K562 (cell line): ENCODE measurements around the gene ALG14. TPM values are rescaled to one million over a fixed set of nuclear protein-coding genes. Genes with fewer than 3 reads are reported as not detected.

ENCODE experiments used
- ATAC-seq: fragments of 200-7000 bp; cut with Tn5 transposase; 3 replicates; pipeline ENCODE4 v1.9.1; 2020; ENCODE audit warnings: moderate library complexity
- BruUV-seq: library from RNA; stranded (reverse); fragments of 400-500 nt; replicated peaks from 2 replicates; lab custom pipeline; 2021; lab: Mats Ljungman, UMichigan
- CTCF ChIA-PET: fragments of 300-600 bp; formaldehyde crosslinking; extraction: SDS; loops from one replicate; lab custom pipeline; 2021; ENCODE audit warnings: low intra/inter-chr PET ratio; lab: Yijun Ruan, JAX
- POLR2A ChIA-PET: fragments of 300-600, 350-650 bp; sonication (Branson Sonifier 250); formaldehyde crosslinking; extraction: SDS; loops from one replicate; lab custom pipeline; 2021; ENCODE audit warnings: antibody characterized with exemption, inconsistent platforms; lab: Yijun Ruan, JAX
- DNase-seq, 4 experiments: peaks; one replicate each; pipeline versions ENCODE4 v3.0.0 to v3.0.0-alpha.2; 2011 to 2018; ENCODE audit warnings: low spot score in 3 of 4, mixed read lengths in 3 of 4; ENCODE audit errors: extremely low read depth in 1 of 4
- FAIRE-seq: peaks from 2 replicates; lab custom pipeline; 2011; peaks lifted over from hg19 to GRCh38; lab: Jason Lieb, UNC
- H2AFZ ChIP-seq: 2 replicates; pipeline ENCODE4 v1.6.0; 2011; ENCODE audit warnings: low read depth, low read length, control low read depth, inconsistent platforms
- H3K27ac ChIP-seq: fragments of 200-600 bp; 3 replicates; pipeline ENCODE4 v1.8.0; 2011; ENCODE audit warnings: low read depth, mild to moderate bottlenecking, control low read depth, inconsistent platforms, low read length, moderate library complexity, mixed read lengths; ENCODE audit errors: extremely low read depth
- H3K27me3 ChIP-seq, 2 experiments: fragments of 300-600 bp in 1 of 2; 2 replicates in 1 of 2; 3 replicates in 1 of 2; pipeline versions ENCODE4 v1.6.0 to v1.8.0; 2011; ENCODE audit warnings: inconsistent platforms in 2 of 2, low read length in 2 of 2, mild to moderate bottlenecking in 1 of 2, mixed read lengths in 1 of 2, moderate library complexity in 1 of 2; ENCODE audit not compliant: control insufficient read depth in 2 of 2, insufficient read depth in 2 of 2
- H3K36me3 ChIP-seq: fragments of 300-600 bp; 3 replicates; pipeline ENCODE4 v1.8.0; 2011; ENCODE audit warnings: mild to moderate bottlenecking, low read length, inconsistent platforms; ENCODE audit not compliant: control insufficient read depth, insufficient read depth
- H3K4me1 ChIP-seq, 2 experiments: fragments of 200-600 bp in 1 of 2; replicated peaks in 1 of 2; 2 replicates in 1 of 2; 3 replicates in 1 of 2; pipeline versions ENCODE4 v1.5.1 to v1.8.0; 2011; ENCODE audit warnings: inconsistent platforms in 2 of 2, low read length in 2 of 2, mild to moderate bottlenecking in 1 of 2, mixed read lengths in 1 of 2, moderate library complexity in 1 of 2; ENCODE audit not compliant: control insufficient read depth in 2 of 2, insufficient read depth in 2 of 2
- H3K4me2 ChIP-seq: 2 replicates; pipeline ENCODE4 v1.6.1; 2011; ENCODE audit warnings: low read length, control low read depth, inconsistent platforms, mixed read lengths; ENCODE audit not compliant: insufficient read depth
- H3K4me3 ChIP-seq: fragments of 200-600 bp; sonication (generic), shearing (Covaris generic); 2 replicates; pipeline ENCODE4 v1.5.1; 2016; ENCODE audit warnings: control low read depth, inconsistent platforms
- H3K79me2 ChIP-seq: fragments of 200-600 bp; 3 replicates; pipeline ENCODE4 v1.8.0; 2011; ENCODE audit warnings: low read length, inconsistent platforms; ENCODE audit not compliant: control insufficient read depth, insufficient read depth
- H3K9ac ChIP-seq, 2 experiments: 2 replicates each; pipeline versions ENCODE4 v1.6.0 to v1.6.1; 2011; ENCODE audit warnings: low read depth in 2 of 2, low read length in 2 of 2, control low read depth in 1 of 2, inconsistent platforms in 1 of 2, mild to moderate bottlenecking in 1 of 2, mixed read lengths in 1 of 2; ENCODE audit not compliant: insufficient read depth in 1 of 2
- H3K9me1 ChIP-seq: one replicate; pipeline ENCODE4 v1.6.0; 2011; ENCODE audit warnings: inconsistent platforms, mild to moderate bottlenecking, low read length, moderate library complexity; ENCODE audit not compliant: control insufficient read depth, insufficient read depth
- H3K9me3 ChIP-seq: replicated peaks from 2 replicates; pipeline ENCODE4 v1.5.1; 2011; ENCODE audit warnings: low read depth, low read length, inconsistent platforms; ENCODE audit not compliant: control insufficient read depth, insufficient read depth
- H4K20me1 ChIP-seq: replicated peaks from 2 replicates; pipeline ENCODE4 v1.6.1; 2011; ENCODE audit warnings: low read length, inconsistent platforms, mixed read lengths; ENCODE audit not compliant: control insufficient read depth, insufficient read depth
- CXXC5 ChIP-seq: fragments of 250-450 bp; sonication (Bioruptor Pico); IDR thresholded peaks from 2 replicates; pipeline ENCODE4 v1.8.0; 2022; ENCODE audit warnings: inconsistent platforms, mild to moderate bottlenecking, moderate library complexity
- DIDO1 ChIP-seq: fragments of 450-650 bp; IDR thresholded peaks from 2 replicates; pipeline ENCODE4 v1.6.1; 2016; ENCODE audit warnings: low read depth, missing biosample characterization, missing genetic modification characterization
- GABPB2 ChIP-seq: fragments of 250-450 bp; sonication (Bioruptor Pico); conservative IDR thresholded peaks from 2 replicates; pipeline ENCODE4 v1.5.1; 2021; ENCODE audit warnings: mild to moderate bottlenecking
- HNRNPH1 ChIP-seq: fragments of 200-400 bp; formaldehyde crosslinking; optimal IDR thresholded peaks from 2 replicates; pipeline ENCODE3; 2017; ENCODE audit warnings: low read depth, mild to moderate bottlenecking, low read length, moderate library complexity
- MTA3 ChIP-seq: fragments of 450-650 bp; formaldehyde crosslinking; IDR thresholded peaks from 2 replicates; pipeline ENCODE4 v1.6.1; 2017; ENCODE audit warnings: mild to moderate bottlenecking, borderline replicate concordance
- NCOA6 ChIP-seq: fragments of 450-650 bp; IDR thresholded peaks from 2 replicates; pipeline ENCODE4 v1.6.1; 2017; ENCODE audit warnings: mild to moderate bottlenecking
- POLR3A ChIP-seq: IDR thresholded peaks from 2 replicates; pipeline ENCODE4 v1.6.1; 2011; ENCODE audit warnings: borderline replicate concordance, mild to moderate bottlenecking, moderate library complexity; ENCODE audit not compliant: insufficient read length, insufficient read depth; ENCODE audit errors: extremely low read depth
- SAFB ChIP-seq: fragments of 200-400 bp; formaldehyde crosslinking; IDR thresholded peaks from 2 replicates; pipeline ENCODE4 v1.6.1; 2017; ENCODE audit warnings: low read depth, low read length, borderline replicate concordance
- TCF3 ChIP-seq: sonication (generic); formaldehyde crosslinking; IDR thresholded peaks from 2 replicates; pipeline ENCODE4 v1.4.0; 2020; ENCODE audit warnings: mild to moderate bottlenecking, missing genetic modification reagents
- TRIM28 ChIP-seq: fragments of 450-650 bp; IDR thresholded peaks from 2 replicates; pipeline ENCODE4 v1.6.1; 2017
- ZC3H4 ChIP-seq: sonication (generic); formaldehyde crosslinking; IDR thresholded peaks from 2 replicates; pipeline ENCODE4 v1.9.0; 2021; ENCODE audit warnings: missing genetic modification reagents, borderline replicate concordance
- ZNF696 ChIP-seq: fragments of 250-450 bp; sonication (Bioruptor Pico); conservative IDR thresholded peaks from 2 replicates; pipeline ENCODE4 v1.4.0; 2020; ENCODE audit warnings: mild to moderate bottlenecking, moderate library complexity
- ZZZ3 ChIP-seq: fragments of 450-650 bp; IDR thresholded peaks from 2 replicates; pipeline ENCODE4 v1.6.1; 2016; ENCODE audit warnings: antibody characterized with exemption, mild to moderate bottlenecking, moderate library complexity
- WGBS: fragments of 100-300 bp; shearing (Covaris generic); methylation state at CpG from one replicate; pipeline ENCODE4 v1.1.6; 2016; ENCODE audit warnings: low coverage, mixed read lengths; ENCODE audit not compliant: insufficient coverage; ENCODE audit errors: missing lambda C conversion rate; 5-methylcytosine and 5-hydroxymethylcytosine counted together
- in situ Hi-C: fragments of 300-500 bp; cut with MboI; formaldehyde crosslinking; loops from 4 replicates; pipeline ENCODE4 v1.15.0; 2018; ENCODE audit warnings: inconsistent platforms, mixed read lengths
- intact Hi-C: fragments of 100-400 bp; cut with micrococcal nuclease; formaldehyde crosslinking; loops from 2 replicates; pipeline ENCODE4 v1.14.2; 2022
- polyA plus RNA-seq, 8 experiments: library from polyadenylated mRNA; depleted of rRNA in 4 of 8; stranded (reverse) in 5 of 8; unstranded in 3 of 8; fragments of >200 nt; fragmentation: Nextera tagmentation in 2 of 8; fragmentation: Illumina TruSeq in 1 of 8; extraction: Ambion mirVana in 2 of 8; extraction: Trizol in 1 of 8; gene quantifications; 2 replicates each; pipeline versions ENCODE4 v1.2.1 to v1.2.3, GENCODE V29; 2011 to 2014; ENCODE audit warnings: inconsistent platforms in 1 of 8, missing spikeins in 1 of 8
- total RNA-seq, 7 experiments: library from RNA; depleted of rRNA in 6 of 7; stranded (reverse); fragments of >200 nt in 6 of 7; fragmentation: Illumina TruSeq in 2 of 7; extraction: Trizol in 2 of 7; gene quantifications; 2 replicates each; pipeline versions ENCODE4 v1.2.1 to v1.2.3, GENCODE V29; 2011 to 2021; ENCODE audit warnings: low replicate concordance in 1 of 7
- TF ChIP-seq, protein P1 (sequence below), 2 experiments: fragments of 200-800 bp in 1 of 2; sonication (Bioruptor generic) in 1 of 2; sonication (generic) in 1 of 2; formaldehyde crosslinking in 1 of 2; IDR thresholded peaks in 1 of 2; conservative IDR thresholded peaks in 1 of 2; 2 replicates each; pipeline versions ENCODE4 v1.5.0 to v1.6.1; 2016 to 2020; ENCODE audit warnings: missing compliant biosample characterization in 1 of 2, missing genetic modification characterization in 1 of 2, missing genetic modification reagents in 1 of 2
- TF ChIP-seq, protein P2 (sequence below): fragments of 250-450 bp; sonication (Bioruptor Pico); IDR thresholded peaks from 2 replicates; pipeline ENCODE4 v1.9.0; 2021; ENCODE audit warnings: mild to moderate bottlenecking

The ALG14 gene
- total and polyA plus RNA-seq, 9 of the 15 experiments (the other 6 are each of a cell fraction or from before 2014, with no cell fraction given), result 2.8 to 16.2 (median 4.9) TPM

DNA sequence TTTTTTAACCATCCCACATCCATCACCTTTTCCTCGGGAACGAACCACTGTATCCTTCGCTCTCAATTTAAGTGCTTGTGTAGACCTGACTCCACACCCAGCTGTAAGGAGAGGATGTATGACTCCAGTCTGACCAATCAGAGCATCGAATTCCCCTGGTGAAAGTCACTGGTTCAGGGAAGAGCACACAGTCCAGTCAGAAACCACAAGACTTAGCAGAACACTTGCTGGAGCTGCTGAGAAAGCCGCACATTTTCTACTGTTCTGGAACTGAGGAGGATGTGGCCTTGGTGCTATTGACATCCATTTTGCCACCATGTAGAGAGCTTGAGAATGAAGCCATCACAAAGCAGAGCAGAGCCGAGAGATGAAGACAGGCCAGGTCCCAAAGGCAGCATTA, 86.0 kb downstream of the ALG14 start (continued):
- TF ChIP-seq, protein P1, sequence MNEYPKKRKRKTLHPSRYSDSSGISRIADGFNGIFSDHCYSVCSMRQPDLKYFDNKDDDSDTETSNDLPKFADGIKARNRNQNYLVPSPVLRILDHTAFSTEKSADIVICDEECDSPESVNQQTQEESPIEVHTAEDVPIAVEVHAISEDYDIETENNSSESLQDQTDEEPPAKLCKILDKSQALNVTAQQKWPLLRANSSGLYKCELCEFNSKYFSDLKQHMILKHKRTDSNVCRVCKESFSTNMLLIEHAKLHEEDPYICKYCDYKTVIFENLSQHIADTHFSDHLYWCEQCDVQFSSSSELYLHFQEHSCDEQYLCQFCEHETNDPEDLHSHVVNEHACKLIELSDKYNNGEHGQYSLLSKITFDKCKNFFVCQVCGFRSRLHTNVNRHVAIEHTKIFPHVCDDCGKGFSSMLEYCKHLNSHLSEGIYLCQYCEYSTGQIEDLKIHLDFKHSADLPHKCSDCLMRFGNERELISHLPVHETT (CRISPR knock-in tag; conservative IDR thresholded peaks at IDR 0.05 in 1 of 2, IDR thresholded peaks at IDR 0.05 in 1 of 2), result no peak
- TF ChIP-seq, protein P2, sequence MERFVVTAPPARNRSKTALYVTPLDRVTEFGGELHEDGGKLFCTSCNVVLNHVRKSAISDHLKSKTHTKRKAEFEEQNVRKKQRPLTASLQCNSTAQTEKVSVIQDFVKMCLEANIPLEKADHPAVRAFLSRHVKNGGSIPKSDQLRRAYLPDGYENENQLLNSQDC, result no peak
- TF ChIP-seq HNRNPH1, result no peak
- no peak for TF ChIP-seq POLR3A
- no peak for TF ChIP-seq NCOA6
- TF ChIP-seq MTA3, result no peak
- no peak for TF ChIP-seq SAFB

DNA sequence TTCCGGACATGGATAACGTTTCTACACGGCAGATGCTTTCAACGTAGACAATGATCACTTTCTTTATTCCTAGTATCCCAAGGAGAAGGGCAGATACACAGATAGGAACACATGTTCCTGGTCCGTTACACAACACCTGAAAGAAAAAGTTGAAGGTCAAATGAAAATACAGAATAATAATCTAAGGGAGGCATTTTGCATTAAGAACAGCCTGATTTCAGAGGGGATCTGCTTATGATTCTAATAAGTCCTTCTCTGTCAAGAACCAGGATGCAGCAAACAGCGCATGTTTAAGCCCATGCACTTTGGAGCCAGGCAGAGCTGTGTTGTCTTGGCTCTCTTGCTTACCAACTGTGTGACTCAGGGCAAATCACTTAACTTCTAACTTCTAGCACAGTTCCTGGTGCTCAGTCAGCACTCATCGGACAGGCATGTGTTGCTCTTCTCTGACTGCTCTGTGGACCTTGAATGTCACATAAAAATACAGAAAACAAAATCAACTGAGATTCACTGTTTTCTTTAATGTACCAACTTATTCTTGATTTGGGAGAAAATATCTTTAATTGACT, 89.5 kb downstream of the ALG14 start:
- DNase-seq (no peak), FAIRE-seq (no peak), ATAC-seq (no peak)
- ChIA-PET POLR2A (no interaction called here), CTCF (no interaction called here)
- Histone ChIP-seq H3K9me1 (no peaks in the 10 kb centered on the region), H3K79me2 (no peaks in the 10 kb centered on the region), H3K4me1 (no peaks in the 10 kb centered on the region), H3K4me2 (no peak overlapping the region), H2AFZ (no peak overlapping the region), H3K9ac (no peak overlapping the region), H3K27me3 (peaks cover 0 to 6% of the 10 kb centered on the region in 2 experiments; a peak in 1 of 5 replicates), H3K36me3 (no peaks in the 10 kb centered on the region), H3K9me3 (no peaks in the 10 kb centered on the region), H3K4me3 (no peak overlapping the region), H4K20me1 (no peaks in the 10 kb centered on the region; the same call in 1 of the 2 replicates), H3K27ac (no peak overlapping the region)
- WGBS, result 42% methylated on average over 7 of the region's 7 CpGs
- no TSS peak for BruUV-seq
- no peak for TF ChIP-seq ZC3H4 (CRISPR knock-in tag)
- TF ChIP-seq TCF3 (CRISPR knock-in tag), result no peak
- TF ChIP-seq CXXC5, result no peak
- no peak for TF ChIP-seq ZNF696 (CRISPR knock-in tag)
- no peak for TF ChIP-seq DIDO1 (tag)
- no peak for TF ChIP-seq TRIM28
- no peak for TF ChIP-seq GABPB2 (CRISPR knock-in tag)
- TF ChIP-seq ZZZ3, result no peak
- in situ Hi-C loops (no loop called here), intact Hi-C loops (no loop called here)
